MM.1S (cell line): Measurements from ENCODE around the gene SEMA6B.

Source experiments
- DNase-seq: peaks from one replicate; pipeline ENCODE4 v3.0.0-alpha.2; 2015
- H2AFZ ChIP-seq: fragments of 300-600 bp; sonication (generic); 2 replicates; pipeline ENCODE4 v1.6.0; 2016; ENCODE audit warnings: antibody characterized with exemption, low read length
- H3F3A ChIP-seq: fragments of 300-600 bp; sonication (generic); 2 replicates; pipeline ENCODE4 v1.6.1; 2016; ENCODE audit warnings: mild to moderate bottlenecking, antibody characterized with exemption, low read length, moderate library complexity, mixed read lengths; ENCODE audit not compliant: insufficient read depth
- H3K27ac ChIP-seq: fragments of 300-600 bp; sonication (generic); 2 replicates; pipeline ENCODE4 v1.5.1; 2016; ENCODE audit warnings: mild to moderate bottlenecking, low read length
- H3K27me3 ChIP-seq: fragments of 300-600 bp; sonication (generic); replicated peaks from 2 replicates; pipeline ENCODE4 v1.6.0; 2016; ENCODE audit warnings: low read length; ENCODE audit not compliant: insufficient read depth
- H3K36me3 ChIP-seq: fragments of 300-600 bp; sonication (generic); replicated peaks from 2 replicates; pipeline ENCODE4 v1.6.1; 2016; ENCODE audit warnings: mild to moderate bottlenecking, low read length, mixed read lengths; ENCODE audit not compliant: insufficient read depth
- H3K4me1 ChIP-seq: fragments of 300-600 bp; sonication (generic); 2 replicates; pipeline ENCODE4 v1.6.1; 2016; ENCODE audit warnings: low read length, mixed read lengths
- H3K4me2 ChIP-seq: fragments of 300-600 bp; sonication (generic); 2 replicates; pipeline ENCODE4 v1.6.0; 2016; ENCODE audit warnings: low read depth, low read length
- H3K4me3 ChIP-seq: fragments of 300-600 bp; sonication (generic); 2 replicates; pipeline ENCODE4 v1.5.1; 2016; ENCODE audit warnings: low read length, mixed read lengths
- H3K79me2 ChIP-seq: fragments of 300-600 bp; sonication (generic); 2 replicates; pipeline ENCODE4 v1.6.1; 2016; ENCODE audit warnings: mixed run types, low read length, mixed read lengths
- H3K9ac ChIP-seq: fragments of 300-600 bp; sonication (generic); 2 replicates; pipeline ENCODE4 v1.6.1; 2016; ENCODE audit warnings: low read length, mixed read lengths
- H3K9me2 ChIP-seq: fragments of 300-600 bp; sonication (generic); replicated peaks from 2 replicates; pipeline ENCODE4 v1.6.1; 2016; ENCODE audit warnings: mild to moderate bottlenecking, low read length, mixed read lengths; ENCODE audit not compliant: insufficient read depth
- H3K9me3 ChIP-seq: fragments of 300-600 bp; sonication (generic); replicated peaks from 2 replicates; pipeline ENCODE4 v1.6.1; 2016; ENCODE audit warnings: mild to moderate bottlenecking, low read length, mixed read lengths; ENCODE audit not compliant: insufficient read depth
- H4K20me1 ChIP-seq: fragments of 300-600 bp; sonication (generic); 2 replicates; pipeline ENCODE4 v1.6.1; 2016; ENCODE audit warnings: mild to moderate bottlenecking, low read length, moderate library complexity, mixed read lengths; ENCODE audit not compliant: insufficient read depth
- EZH2 ChIP-seq: fragments of 300-600 bp; sonication (generic); optimal IDR thresholded peaks from 2 replicates; pipeline ENCODE3; 2017; ENCODE audit warnings: low read depth, mild to moderate bottlenecking, antibody characterized with exemption, low read length, mixed read lengths
- EZH2phosphoT487 ChIP-seq: fragments of 300-600 bp; sonication (generic); IDR thresholded peaks from 2 replicates; pipeline ENCODE4 v1.6.1; 2018; ENCODE audit warnings: antibody characterized with exemption, low read length
- TF ChIP-seq, protein P1 (sequence below): fragments of 300-600 bp; sonication (generic); IDR thresholded peaks from 2 replicates; pipeline ENCODE4 v1.5.1; 2016; ENCODE audit warnings: antibody characterized with exemption, low read length, mixed read lengths

Gene SEMA6B

GRCh38 chr19:4548238-4548584 lies 11.3 kb downstream of the SEMA6B start:
- Histone ChIP-seq H3K9ac (no peak overlapping the region), H3F3A (no peaks in the 10 kb centered on the region), H4K20me1 (no peaks in the 10 kb centered on the region), H3K27me3 (peaks cover 77% of the 10 kb centered on the region), H3K36me3 (no peaks in the 10 kb centered on the region), H3K27ac (no peak overlapping the region), H3K4me2 (no peak overlapping the region), H3K79me2 (no peaks in the 10 kb centered on the region), H3K9me3 (no peaks in the 10 kb centered on the region), H3K9me2 (no peaks in the 10 kb centered on the region), H3K4me3 (no peak overlapping the region), H3K4me1 (no peaks in the 10 kb centered on the region), H2AFZ (no peak overlapping the region)
- DNase-seq = no peak
- no peak for TF ChIP-seq EZH2
- no peak for TF ChIP-seq EZH2phosphoT487
- TF ChIP-seq, protein P1, sequence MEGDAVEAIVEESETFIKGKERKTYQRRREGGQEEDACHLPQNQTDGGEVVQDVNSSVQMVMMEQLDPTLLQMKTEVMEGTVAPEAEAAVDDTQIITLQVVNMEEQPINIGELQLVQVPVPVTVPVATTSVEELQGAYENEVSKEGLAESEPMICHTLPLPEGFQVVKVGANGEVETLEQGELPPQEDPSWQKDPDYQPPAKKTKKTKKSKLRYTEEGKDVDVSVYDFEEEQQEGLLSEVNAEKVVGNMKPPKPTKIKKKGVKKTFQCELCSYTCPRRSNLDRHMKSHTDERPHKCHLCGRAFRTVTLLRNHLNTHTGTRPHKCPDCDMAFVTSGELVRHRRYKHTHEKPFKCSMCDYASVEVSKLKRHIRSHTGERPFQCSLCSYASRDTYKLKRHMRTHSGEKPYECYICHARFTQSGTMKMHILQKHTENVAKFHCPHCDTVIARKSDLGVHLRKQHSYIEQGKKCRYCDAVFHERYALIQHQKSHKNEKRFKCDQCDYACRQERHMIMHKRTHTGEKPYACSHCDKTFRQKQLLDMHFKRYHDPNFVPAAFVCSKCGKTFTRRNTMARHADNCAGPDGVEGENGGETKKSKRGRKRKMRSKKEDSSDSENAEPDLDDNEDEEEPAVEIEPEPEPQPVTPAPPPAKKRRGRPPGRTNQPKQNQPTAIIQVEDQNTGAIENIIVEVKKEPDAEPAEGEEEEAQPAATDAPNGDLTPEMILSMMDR = no peak

- DNase-seq = no peak
- Histone ChIP-seq H3K9me2 (no peaks in the 10 kb centered on the region), H3K4me2 (no peak overlapping the region), H3K79me2 (no peaks in the 10 kb centered on the region), H3K9ac (no peak overlapping the region), H4K20me1 (no peaks in the 10 kb centered on the region), H3K27me3 (peaks cover 72% of the 10 kb centered on the region), H3K9me3 (no peaks in the 10 kb centered on the region), H3K27ac (no peak overlapping the region), H3K4me3 (no peak overlapping the region), H2AFZ (no peak overlapping the region), H3F3A (no peaks in the 10 kb centered on the region), H3K4me1 (no peaks in the 10 kb centered on the region), H3K36me3 (no peaks in the 10 kb centered on the region)
- TF ChIP-seq, protein P1 = peak; percentile 50
- TF ChIP-seq EZH2 = no peak
These were observed 11.9 kb downstream of the SEMA6B start for GRCh38 chr19:4547303-4548237.

DNA sequence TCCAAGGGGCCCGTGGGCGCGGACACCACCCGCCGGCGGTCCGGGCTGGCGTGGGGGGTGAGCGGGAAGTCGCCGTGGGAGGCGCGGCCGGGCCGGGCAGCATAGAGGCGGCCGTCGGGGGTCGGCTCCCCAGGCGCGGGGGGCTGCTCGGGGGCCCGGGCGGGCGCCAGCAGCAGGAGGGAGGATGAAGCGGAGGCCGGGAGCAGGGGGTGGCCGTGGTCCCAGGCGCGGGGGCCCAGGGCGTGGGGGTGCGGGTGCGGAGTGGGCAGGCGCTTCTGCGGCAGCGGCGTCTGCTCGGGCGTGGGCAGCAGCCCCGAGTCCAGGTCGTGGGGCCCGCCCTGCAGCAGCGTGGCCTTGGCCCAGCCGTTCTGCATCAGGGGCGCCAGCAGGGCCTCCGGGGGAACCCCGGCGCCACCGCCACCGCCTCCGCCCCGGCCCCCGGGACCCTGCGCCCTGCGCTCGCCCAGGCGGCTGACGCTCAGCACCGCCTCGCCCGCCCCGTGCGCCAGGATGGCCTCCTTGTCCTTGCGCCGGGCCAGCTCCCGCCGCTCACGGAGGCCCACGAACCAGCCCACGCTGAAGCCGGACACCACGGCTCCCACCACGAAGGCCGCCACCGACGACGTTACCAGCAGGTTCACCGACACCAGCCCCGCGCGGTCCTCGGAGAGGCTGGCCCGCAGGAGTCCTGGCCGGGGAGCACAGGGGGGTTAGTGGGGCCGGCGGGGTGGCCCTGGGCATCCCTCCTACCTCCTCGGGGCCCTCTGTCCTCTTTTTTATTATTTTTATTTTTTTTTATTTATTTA lies 15.4 kb downstream of the SEMA6B start:
- Histone ChIP-seq H3K9me2 (no peaks in the 10 kb centered on the region), H2AFZ (no peak overlapping the region), H3K27me3 (peaks cover 69% of the 10 kb centered on the region), H3K36me3 (no peaks in the 10 kb centered on the region), H3F3A (no peaks in the 10 kb centered on the region), H3K4me1 (peaks cover 5% of the 10 kb centered on the region; the same call in 1 of the 2 replicates), H3K79me2 (no peaks in the 10 kb centered on the region), H3K9me3 (no peaks in the 10 kb centered on the region), H3K4me3 (no peak overlapping the region), H3K4me2 (no peak overlapping the region), H3K9ac (no peak overlapping the region), H4K20me1 (no peaks in the 10 kb centered on the region), H3K27ac (no peak overlapping the region)
- TF ChIP-seq EZH2phosphoT487 (no peak), EZH2 (no peak)
- TF ChIP-seq, protein P1 = no peak
- no peak for DNase-seq
